ENCODE measurements around the gene KRT83.

The KRT83 gene

GRCh38 chr12:52327830-52328500 lies 6.8 kb upstream of the KRT83 start:
- DNase-seq = no peak

- peak; percentile 76 to 84 for DNase-seq
Observed at GRCh38 chr12:52327052-52327829, 6.0 kb upstream of the KRT83 start.

- DNase-seq = no peak
Observed at GRCh38 chr12:52324153-52324444, 2.9 kb upstream of the KRT83 start.

GRCh38 chr12:52323416-52324152 lies 2.4 kb upstream of the KRT83 start:
- no peak for DNase-seq

GRCh38 chr12:52323001-52323400 lies 1.8 kb upstream of the KRT83 start:
- DNase-seq = no peak

GRCh38 chr12:52322069-52322468 lies 871 bp upstream of the KRT83 start:
- DNase-seq = no peak

- no peak for DNase-seq
Observed at GRCh38 chr12:52321418-52321817, 220 bp upstream of the KRT83 start.

GRCh38 chr12:52319097-52319496 lies 2.1 kb downstream of the KRT83 start:
- DNase-seq = no peak

GRCh38 chr12:52318241-52318990 lies 2.8 kb downstream of the KRT83 start:
- no peak for DNase-seq

- DNase-seq = no peak
Observed at GRCh38 chr12:52317468-52318052, 3.6 kb downstream of the KRT83 start.

GRCh38 chr12:52316701-52317100 lies 4.5 kb downstream of the KRT83 start:
- DNase-seq = no peak

GRCh38 chr12:52316290-52316689 lies 4.9 kb downstream of the KRT83 start:
- no peak for DNase-seq

- DNase-seq = peak; percentile 40 to 51
Observed at GRCh38 chr12:52315721-52316120, 5.5 kb downstream of the KRT83 start.

GRCh38 chr12:52314511-52314910 lies 6.7 kb downstream of the KRT83 start:
- DNase-seq = no peak

- no peak for DNase-seq
Observed at GRCh38 chr12:52313926-52314325, 7.3 kb downstream of the KRT83 start.

- no peak for DNase-seq
Observed at GRCh38 chr12:52313461-52313860, 7.7 kb downstream of the KRT83 start.

GRCh38 chr12:52312086-52312485 lies 9.1 kb downstream of the KRT83 start:
- DNase-seq = no peak

- DNase-seq = no peak
Observed at GRCh38 chr12:52311285-52311648, 9.9 kb downstream of the KRT83 start.

- DNase-seq = no peak
Observed at GRCh38 chr12:52310622-52311284, 10.4 kb downstream of the KRT83 start.

GRCh38 chr12:52308806-52309425 lies 12.3 kb downstream of the KRT83 start:
- DNase-seq = no peak

GRCh38 chr12:52307836-52308805 lies 13.1 kb downstream of the KRT83 start:
- DNase-seq = peak; percentile 51 to 58

Measured in activated CD4-positive, alpha-beta T cell treated with anti-CD3 and anti-CD28 coated beads, Interleukin-2, amount 50 U/mL, for 48 hours (primary cell).